Esophagus (tissue), 2 donors: ENCODE data around the gene AKAP3. TPM values are rescaled to one million over a fixed set of nuclear protein-coding genes. Genes with fewer than 3 reads are reported as not detected.

Source experiments
- H3K27ac ChIP-seq, 2 donors: one replicate each; pipeline ENCODE4 v1.5.1; 2013; ENCODE audit warnings: low read depth in 2 of 2, mild to moderate bottlenecking in 2 of 2, inconsistent platforms in 1 of 2, low read length in 1 of 2, moderate library complexity in 1 of 2
- H3K27me3 ChIP-seq, 2 donors: one replicate each; pipeline ENCODE4 v1.6.1; 2013; ENCODE audit warnings: low read length in 2 of 2, control low read depth in 1 of 2, mild to moderate bottlenecking in 1 of 2; ENCODE audit not compliant: insufficient read depth in 2 of 2, control insufficient read depth in 1 of 2
- H3K36me3 ChIP-seq, 2 donors: one replicate each; pipeline ENCODE4 v1.6.1; 2013; ENCODE audit warnings: low read length in 1 of 2; ENCODE audit not compliant: control insufficient read depth in 2 of 2, insufficient read depth in 2 of 2
- H3K4me1 ChIP-seq, 2 donors: one replicate each; pipeline ENCODE4 v1.6.1; 2013; ENCODE audit warnings: low read length in 1 of 2; ENCODE audit not compliant: control insufficient read depth in 2 of 2, insufficient read depth in 2 of 2
- H3K4me3 ChIP-seq, 2 donors: one replicate each; pipeline ENCODE4 v1.5.1; 2013; ENCODE audit warnings: low read length in 2 of 2, mild to moderate bottlenecking in 2 of 2, low read depth in 1 of 2, moderate library complexity in 1 of 2
- H3K9me3 ChIP-seq, 2 donors: one replicate each; pipeline ENCODE4 v1.6.1; 2013; ENCODE audit warnings: mild to moderate bottlenecking in 2 of 2, low read depth in 1 of 2, low read length in 1 of 2, moderate library complexity in 1 of 2; ENCODE audit not compliant: control insufficient read depth in 2 of 2, insufficient read depth in 1 of 2
- WGBS, 2 donors: extraction: QIAGEN DNeasy Blood & Tissue Kit; methylation state at CpG; one replicate each; pipeline ENCODE4 v1.1.7; 2013; 5-methylcytosine and 5-hydroxymethylcytosine counted together
- polyA plus RNA-seq, 2 donors: library from polyadenylated mRNA; stranded (reverse); fragments of 200-250 nt; gene quantifications; one replicate each; pipeline ENCODE4 v1.2.3, GENCODE V29; 2013
- donor health status: healthy with polysubstance abuse.
- donor health status: Bipolar disorder and iron deficiency.

AKAP3 gene
- polyA plus RNA-seq, 2 donors: 0.36 to 0.75 TPM

GRCh38 chr12:4648104-4648500, 749 bp downstream of the AKAP3 start:
- no peaks in the 10 kb centered on the region for H3K27me3 ChIP-seq
- H3K9me3 ChIP-seq: no peaks in the 10 kb centered on the region
- H3K36me3 ChIP-seq: no peaks in the 10 kb centered on the region
- peak overlapping the region; percentile 74 to 93 for H3K4me3 ChIP-seq
- H3K4me1 ChIP-seq: no peaks in the 10 kb centered on the region
- WGBS, 2 donors: 26 to 39% methylated on average over 4 of the region's 4 CpGs
- H3K27ac ChIP-seq: peak overlapping the region; percentile 77 to 92

- WGBS, 2 donors: 97% methylated on average over 1 of the region's 1 CpG
- Histone ChIP-seq H3K27ac (no peak overlapping the region), H3K4me3 (no peak overlapping the region)
Observed at GRCh38 chr12:4645023-4645422, 3.8 kb downstream of the AKAP3 start.

GRCh38 chr12:4643747-4644146, 5.1 kb downstream of the AKAP3 start:
- Histone ChIP-seq H3K27ac (no peak overlapping the region), H3K36me3 (no peaks in the 10 kb centered on the region), H3K9me3 (no peaks in the 10 kb centered on the region), H3K4me3 (no peak overlapping the region), H3K27me3 (no peaks in the 10 kb centered on the region), H3K4me1 (no peaks in the 10 kb centered on the region)
- WGBS, 2 donors: 82 to 90% methylated on average over 6 of the region's 6 CpGs

More at GRCh38 chr12:4645023-4645422, 3.8 kb downstream of the AKAP3 start:
- Histone ChIP-seq H3K36me3 (no peaks in the 10 kb centered on the region), H3K9me3 (no peaks in the 10 kb centered on the region), H3K27me3 (no peaks in the 10 kb centered on the region), H3K4me1 (no peaks in the 10 kb centered on the region)

- Histone ChIP-seq H3K4me3 (no peak overlapping the region), H3K27me3 (no peaks in the 10 kb centered on the region), H3K27ac (no peak overlapping the region), H3K36me3 (no peaks in the 10 kb centered on the region), H3K4me1 (no peaks in the 10 kb centered on the region), H3K9me3 (no peaks in the 10 kb centered on the region)
- 63 to 77% methylated on average over 5 of the region's 5 CpGs for WGBS, 2 donors
Observed at GRCh38 chr12:4630262-4630661, 18.6 kb downstream of the AKAP3 start.

- WGBS, 2 donors: 84 to 89% methylated on average over 10 of the region's 10 CpGs
- Histone ChIP-seq H3K27ac (no peak overlapping the region), H3K27me3 (no peaks in the 10 kb centered on the region), H3K4me3 (no peak overlapping the region), H3K9me3 (no peaks in the 10 kb centered on the region), H3K4me1 (no peaks in the 10 kb centered on the region), H3K36me3 (no peaks in the 10 kb centered on the region)
Observed at GRCh38 chr12:4628406-4628805, 20.4 kb downstream of the AKAP3 start.

- no peak overlapping the region for H3K4me3 ChIP-seq
- no peaks in the 10 kb centered on the region for H3K9me3 ChIP-seq
- 87 to 88% methylated on average over 5 of the region's 5 CpGs for WGBS, 2 donors
- H3K27me3 ChIP-seq: no peaks in the 10 kb centered on the region
- no peaks in the 10 kb centered on the region for H3K4me1 ChIP-seq
- H3K27ac ChIP-seq: no peak overlapping the region
- no peaks in the 10 kb centered on the region for H3K36me3 ChIP-seq
Observed at GRCh38 chr12:4626543-4626942, 22.3 kb downstream of the AKAP3 start.

- WGBS, 2 donors: 90 to 95% methylated on average over 3 of the region's 3 CpGs
Observed at GRCh38 chr12:4621511-4621910, 27.3 kb downstream of the AKAP3 start.

DNA sequence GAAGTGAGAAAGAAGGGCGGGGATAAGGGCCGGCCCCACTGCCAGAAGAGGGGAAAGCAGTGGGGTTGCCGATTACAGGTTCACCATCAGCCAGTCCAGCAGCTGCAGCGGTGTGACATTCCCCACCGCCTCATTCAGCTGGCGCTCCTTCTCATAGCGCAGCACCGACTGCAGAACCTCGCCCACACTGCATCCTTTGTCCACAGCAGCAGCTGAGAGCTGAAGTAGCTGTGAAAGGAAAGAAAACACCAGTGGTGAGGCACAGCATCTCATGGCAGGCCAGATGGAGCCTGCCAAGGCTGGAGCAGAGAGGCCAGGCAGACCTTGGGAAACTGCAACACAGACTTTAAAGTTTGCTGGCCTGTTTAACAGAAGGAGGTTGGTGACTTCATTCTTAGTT, 33.2 kb downstream of the AKAP3 start:
- Histone ChIP-seq H3K4me3 (no peak overlapping the region), H3K4me1 (no peaks in the 10 kb centered on the region), H3K36me3 (peaks cover 5 to 6% of the 10 kb centered on the region in 2 donors), H3K27ac (no peak overlapping the region), H3K27me3 (no peaks in the 10 kb centered on the region), H3K9me3 (no peaks in the 10 kb centered on the region)
- WGBS, 2 donors: 91 to 94% methylated on average over 9 of the region's 9 CpGs

More at GRCh38 chr12:4621511-4621910, 27.3 kb downstream of the AKAP3 start:
- H3K4me1 ChIP-seq: no peaks in the 10 kb centered on the region
- no peaks in the 10 kb centered on the region for H3K9me3 ChIP-seq
- no peak overlapping the region for H3K4me3 ChIP-seq
- no peaks in the 10 kb centered on the region for H3K36me3 ChIP-seq
- H3K27me3 ChIP-seq: no peaks in the 10 kb centered on the region
- H3K27ac ChIP-seq: no peak overlapping the region

DNA sequence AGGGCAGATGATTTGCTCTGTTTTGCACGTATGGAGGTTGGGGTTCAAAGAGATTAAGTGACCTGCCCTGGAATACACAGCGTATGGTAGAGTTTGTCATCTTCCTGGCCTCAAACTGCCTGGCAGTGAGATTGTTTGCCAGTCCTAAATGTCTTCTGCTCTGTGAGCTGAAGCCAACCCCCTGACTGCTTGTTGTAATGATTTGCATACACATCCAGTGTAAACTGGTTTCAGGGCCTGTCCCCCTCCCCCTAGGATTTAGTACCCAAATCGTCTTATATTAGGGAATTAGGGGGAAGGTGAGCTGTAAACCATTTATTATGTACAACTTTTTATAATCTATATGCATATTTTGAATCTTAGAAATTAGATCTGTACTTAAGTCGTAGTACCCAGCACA, 38.4 kb downstream of the AKAP3 start:
- H3K4me1 ChIP-seq: peaks cover 0 to 2% of the 10 kb centered on the region in 2 donors
- no peak overlapping the region for H3K27ac ChIP-seq
- H3K36me3 ChIP-seq: peaks cover 3 to 5% of the 10 kb centered on the region in 2 donors
- WGBS, 2 donors: 68 to 71% methylated on average over 4 of the region's 4 CpGs
- no peaks in the 10 kb centered on the region for H3K9me3 ChIP-seq
- H3K4me3 ChIP-seq: no peak overlapping the region
- H3K27me3 ChIP-seq: no peaks in the 10 kb centered on the region

- no peak overlapping the region for H3K27ac ChIP-seq
- H3K27me3 ChIP-seq: no peaks in the 10 kb centered on the region
- peaks cover 0 to 2% of the 10 kb centered on the region in 2 donors for H3K4me1 ChIP-seq
- H3K9me3 ChIP-seq: no peaks in the 10 kb centered on the region
- peaks cover 0 to 5% of the 10 kb centered on the region in 2 donors for H3K36me3 ChIP-seq
- WGBS, 2 donors: 88 to 89% methylated on average over 9 of the region's 9 CpGs
- H3K4me3 ChIP-seq: no peak overlapping the region
Observed at GRCh38 chr12:4609071-4609470, 39.8 kb downstream of the AKAP3 start.
